NCI-H1105 treated with DMSO at 0.1 percent for 48 hours (cell line): ENCODE measurements around the gene VENTX.

Experiments used
- DNase-seq: peaks from one replicate; lab custom pipeline; 2025; lab: John Stamatoyannopoulos, UW

The VENTX gene

GRCh38 chr10:133237588-133238465 is at the start of gene VENTX:
Gene VENTX, plus strand, starts transcription at chr10:133237855. Its CDS starts 60 bp downstream, at chr10:133237915.
- DNase-seq = peak; percentile 39

- no peak for DNase-seq
Observed at GRCh38 chr10:133187906-133188681, 49.6 kb upstream of the VENTX start.

DNA sequence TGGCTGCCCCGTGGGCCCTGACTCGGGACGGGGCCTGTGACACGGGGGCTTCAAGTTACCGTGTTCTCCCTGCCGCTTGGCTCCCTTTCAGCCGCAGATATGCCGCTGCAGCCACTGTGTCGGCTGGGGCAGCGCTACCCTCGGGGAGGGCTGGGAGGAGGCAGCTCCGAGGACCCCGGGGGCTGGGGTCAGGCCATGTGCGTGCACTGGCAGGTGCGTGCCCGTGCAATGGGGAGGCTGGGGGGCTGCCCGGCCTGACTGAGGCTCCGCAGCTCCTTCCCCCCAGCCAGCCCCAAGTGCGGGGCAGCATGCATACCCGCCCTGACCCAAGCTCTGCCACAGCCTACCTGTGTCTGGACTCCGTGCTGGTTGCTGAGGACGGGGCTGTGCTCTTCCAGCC is 48.4 kb upstream of the VENTX start:
- no peak for DNase-seq

DNA sequence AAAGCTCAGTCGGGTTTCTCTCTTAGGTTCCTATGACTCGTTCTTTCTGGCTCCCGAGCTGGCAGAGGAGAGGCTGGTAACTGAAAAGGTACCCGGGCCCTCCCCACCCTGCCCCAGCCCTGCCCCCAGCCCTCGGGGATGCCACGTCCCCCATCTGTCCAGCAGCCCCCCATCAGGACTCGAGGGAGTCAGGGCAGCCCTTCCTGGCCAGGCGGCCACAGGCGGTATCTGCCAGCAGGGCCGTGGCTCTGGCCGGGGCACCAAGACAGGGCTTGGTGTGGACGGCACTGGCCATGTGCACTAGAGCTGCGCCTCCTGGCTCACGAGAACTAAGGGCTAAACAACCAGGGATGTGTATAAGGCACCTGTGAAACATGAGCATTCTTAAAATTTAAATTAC is 47.9 kb upstream of the VENTX start:
- DNase-seq = no peak

- DNase-seq = no peak
Observed at GRCh38 chr10:133190225-133190624, 47.4 kb upstream of the VENTX start.

DNA sequence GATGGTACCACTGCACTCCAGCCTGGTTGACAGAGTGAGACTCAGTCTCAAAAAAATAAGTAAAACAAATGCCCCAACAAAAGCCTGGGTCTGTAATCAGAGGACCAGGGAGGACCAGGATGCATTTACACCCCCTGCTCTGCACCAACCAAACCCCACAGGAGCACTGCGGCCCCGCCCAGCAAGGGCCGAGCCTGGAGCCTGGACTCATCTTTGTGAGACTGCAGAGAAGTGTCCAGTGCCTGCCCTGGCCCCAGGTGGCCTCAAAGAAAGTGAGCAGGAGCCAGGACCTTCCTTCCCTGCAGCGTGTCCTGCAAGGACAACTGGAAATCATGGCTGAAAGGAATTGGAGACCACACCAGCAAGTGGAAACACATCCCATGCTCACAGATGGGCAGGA is 46.0 kb upstream of the VENTX start:
- DNase-seq = no peak

DNA sequence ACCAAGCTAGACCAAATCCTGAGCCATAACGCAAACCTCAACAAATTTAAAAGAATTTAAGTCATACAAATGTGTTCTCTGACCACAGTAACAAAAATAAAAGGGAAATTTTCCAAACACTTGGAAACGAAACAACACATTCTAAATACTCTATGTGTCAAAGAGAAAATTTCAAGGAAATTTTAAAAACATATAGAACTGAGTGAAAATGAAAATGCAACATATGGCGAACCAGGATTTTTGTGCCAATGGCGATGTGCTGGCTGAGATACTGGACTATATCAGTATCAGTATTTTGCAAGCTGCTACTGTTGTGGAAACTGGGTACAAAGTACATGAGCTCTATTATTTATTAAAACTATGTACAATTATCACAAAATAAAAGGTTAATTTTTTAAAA is 43.5 kb upstream of the VENTX start:
- no peak for DNase-seq

- no peak for DNase-seq
Observed at GRCh38 chr10:133195096-133195495, 42.6 kb upstream of the VENTX start.

DNA sequence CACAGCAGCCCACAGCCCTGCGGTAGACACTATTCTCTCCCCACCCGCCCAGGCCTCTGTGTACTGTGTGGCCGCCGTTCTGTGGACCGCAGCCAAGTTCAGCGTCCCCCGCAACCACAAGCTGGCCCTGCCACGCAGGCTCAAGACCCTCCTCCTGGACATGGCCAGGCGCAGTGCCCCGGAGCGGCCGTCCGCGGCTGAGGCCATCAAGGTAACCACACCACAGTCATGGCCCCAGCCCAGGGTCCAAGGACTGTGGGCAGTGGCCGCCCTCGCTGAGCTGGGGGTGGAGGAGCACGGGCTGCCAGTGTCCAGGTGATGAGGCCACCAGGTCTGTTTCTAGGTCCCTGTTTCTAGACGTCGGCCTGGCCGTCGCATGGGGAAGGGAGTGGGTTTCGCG is 42.0 kb upstream of the VENTX start:
- no peak for DNase-seq

DNA sequence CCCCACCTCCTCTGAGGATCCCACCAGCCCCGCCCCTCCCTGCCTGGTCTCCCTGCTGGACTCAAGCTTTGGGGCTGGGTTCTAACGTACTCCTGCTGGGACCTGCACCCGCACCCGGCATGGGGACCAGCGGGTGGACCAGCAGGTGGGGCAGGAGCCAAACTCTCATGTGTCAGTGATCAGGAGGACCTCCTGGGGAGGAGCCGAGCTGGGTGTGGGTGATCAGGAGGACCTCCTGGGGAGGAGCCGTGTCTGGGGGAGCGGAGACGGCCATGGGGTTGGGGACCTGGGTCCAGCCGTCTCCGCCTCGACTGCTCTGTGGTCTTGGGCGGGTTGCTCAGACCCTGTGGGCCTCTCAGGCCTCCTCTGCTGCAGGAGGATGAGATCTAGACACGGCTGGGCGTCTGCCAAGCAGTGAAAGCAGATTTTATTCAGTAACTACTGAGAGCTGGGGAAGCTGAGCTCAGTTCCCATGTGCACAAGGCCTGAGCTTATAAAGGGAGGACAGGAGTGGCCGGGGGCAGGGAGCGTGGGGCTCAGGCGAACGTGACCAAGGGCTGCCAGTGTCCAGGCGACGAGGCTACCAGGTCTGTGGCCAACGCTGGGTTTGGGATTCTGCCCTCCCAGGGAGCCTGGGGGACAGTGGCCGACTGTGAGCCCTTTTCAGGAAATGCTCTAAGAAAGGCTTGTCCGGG is 41.3 kb upstream of the VENTX start:
- no peak for DNase-seq

GRCh38 chr10:133196936-133197758 is 40.5 kb upstream of the VENTX start:
- no peak for DNase-seq

GRCh38 chr10:133197786-133198185 is 39.9 kb upstream of the VENTX start:
- no peak for DNase-seq

DNA sequence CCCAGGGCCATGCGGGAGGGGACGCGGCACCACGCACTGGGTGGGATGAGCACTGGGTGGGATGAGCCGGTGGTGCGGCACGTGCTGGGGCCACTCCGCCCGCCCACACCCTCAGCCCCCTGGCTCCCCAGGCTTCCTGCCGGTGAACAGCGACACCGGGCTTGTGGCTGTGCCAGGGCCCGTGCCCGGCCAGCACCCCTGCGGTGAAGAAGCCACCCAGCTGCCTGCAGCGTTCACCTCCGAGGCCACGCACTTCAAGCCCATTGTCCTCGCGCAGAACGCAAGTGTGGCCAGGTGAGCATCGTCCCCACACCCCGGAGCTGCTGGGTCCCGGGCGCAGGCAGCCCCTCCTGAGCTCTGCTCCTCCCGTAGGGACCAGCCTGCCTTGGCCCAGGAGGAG is 39.4 kb upstream of the VENTX start:
- no peak for DNase-seq

GRCh38 chr10:133198621-133199487 is 38.8 kb upstream of the VENTX start:
- no peak for DNase-seq

DNA sequence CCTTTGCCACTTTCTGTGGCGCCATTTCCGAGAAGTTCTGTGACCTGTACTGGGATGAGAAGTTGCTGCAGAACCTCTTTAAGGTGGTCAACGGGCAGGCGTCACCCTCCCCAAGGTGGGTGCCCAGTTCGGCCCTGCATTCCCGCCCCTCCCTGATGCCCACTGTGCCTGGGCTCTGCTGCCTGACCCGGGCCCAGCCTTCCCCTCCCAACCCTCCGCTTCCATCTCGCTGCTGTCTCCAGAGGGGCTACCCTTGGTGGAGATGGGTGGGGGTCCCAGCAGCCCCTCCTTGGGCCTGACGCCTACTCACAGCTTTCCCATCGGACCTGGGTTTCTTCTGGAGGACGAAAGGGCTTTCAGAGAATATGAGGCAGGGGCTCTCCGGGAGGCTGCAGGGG is 38.2 kb upstream of the VENTX start:
- no peak for DNase-seq

DNA sequence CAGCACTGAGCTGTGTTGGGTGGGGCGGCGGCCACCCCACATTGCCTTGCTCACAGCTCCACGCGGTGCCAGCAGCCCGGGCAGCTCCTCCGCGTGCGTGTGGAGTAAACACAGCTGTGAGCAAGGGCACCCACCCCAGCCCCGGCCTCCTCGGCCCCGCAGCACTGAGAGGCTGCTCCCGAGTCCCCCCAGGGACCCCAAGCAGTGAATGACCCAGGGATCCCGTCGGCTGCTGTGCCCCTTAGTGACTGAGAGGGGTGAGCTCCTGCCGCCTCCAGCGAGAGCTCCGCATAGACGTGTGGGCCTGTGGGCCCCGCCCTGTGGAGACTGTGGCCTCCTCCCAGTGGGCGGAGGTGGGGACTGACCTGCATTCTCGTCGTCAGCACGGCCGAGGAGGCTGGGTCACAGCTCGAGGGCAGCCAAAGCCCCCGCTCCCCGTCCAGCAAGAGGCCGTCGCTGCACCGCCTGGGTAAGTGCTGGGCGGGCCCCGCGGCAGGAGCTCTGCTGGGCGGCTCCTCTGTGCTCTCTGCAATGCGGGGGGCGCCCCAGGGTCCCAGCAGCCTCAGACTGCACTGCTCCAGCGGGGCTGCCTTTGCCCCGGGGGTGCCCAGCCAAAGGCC is 37.6 kb upstream of the VENTX start:
- no peak for DNase-seq

DNA sequence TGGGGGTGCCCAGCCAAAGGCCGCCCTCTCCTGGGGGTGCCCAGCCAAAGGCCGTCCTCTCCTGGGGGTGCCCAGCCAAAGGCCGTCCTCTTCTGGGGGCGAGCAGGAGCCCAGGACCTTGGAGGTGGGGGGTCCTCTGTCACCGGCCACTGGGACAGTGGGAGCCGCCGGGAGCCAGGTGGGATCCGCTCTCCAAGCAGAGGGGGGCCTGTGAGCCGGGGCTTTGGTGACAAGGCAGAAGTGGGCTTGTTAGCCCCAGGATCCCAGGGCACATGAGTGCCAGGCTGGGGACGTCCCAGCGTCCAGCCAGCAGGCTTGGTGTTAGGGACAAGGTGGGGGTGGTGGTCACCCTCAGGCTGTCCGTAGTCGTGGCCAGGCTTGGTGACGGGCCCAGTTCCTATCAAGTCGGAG is 37.0 kb upstream of the VENTX start:
- no peak for DNase-seq

DNA sequence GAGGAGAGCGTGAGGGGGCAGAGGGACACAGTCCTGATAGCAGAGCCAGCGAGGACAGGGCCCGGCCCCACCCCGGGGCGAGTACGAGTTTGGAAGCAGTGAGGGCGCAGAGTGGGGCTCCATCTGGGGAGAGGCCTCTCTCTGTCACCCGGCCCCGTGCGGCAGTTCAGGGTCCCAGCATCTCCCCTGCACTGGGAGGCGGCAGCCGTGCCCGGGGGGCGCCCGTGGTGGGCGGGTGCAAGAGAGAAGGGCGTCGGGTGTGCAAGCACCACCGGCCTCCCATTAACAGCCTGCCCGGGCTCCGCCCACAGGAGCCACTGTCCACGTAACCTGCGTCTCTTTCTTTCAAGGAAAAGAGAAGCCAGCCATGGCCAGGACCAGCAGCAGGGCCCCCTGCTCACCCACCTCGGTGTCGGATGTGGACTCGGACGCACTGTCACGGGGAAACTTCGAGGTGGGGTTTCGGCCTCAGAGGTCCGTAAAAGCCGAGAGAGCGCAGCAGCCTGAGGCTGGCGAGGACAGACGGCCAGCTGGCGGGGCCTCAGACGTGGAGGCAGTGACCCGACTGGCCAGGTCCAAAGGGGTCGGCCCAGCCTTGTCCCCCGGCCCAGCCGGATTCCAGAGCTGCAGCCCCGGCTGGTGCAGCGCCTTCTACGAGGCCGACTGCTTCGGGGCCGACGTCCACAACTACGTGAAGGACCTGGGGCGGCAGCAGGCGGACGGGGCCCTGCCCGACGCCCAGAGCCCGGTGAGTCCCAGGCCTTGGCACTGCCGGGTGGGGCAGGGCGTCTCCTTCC is 36.3 kb upstream of the VENTX start:
- no peak for DNase-seq

DNA sequence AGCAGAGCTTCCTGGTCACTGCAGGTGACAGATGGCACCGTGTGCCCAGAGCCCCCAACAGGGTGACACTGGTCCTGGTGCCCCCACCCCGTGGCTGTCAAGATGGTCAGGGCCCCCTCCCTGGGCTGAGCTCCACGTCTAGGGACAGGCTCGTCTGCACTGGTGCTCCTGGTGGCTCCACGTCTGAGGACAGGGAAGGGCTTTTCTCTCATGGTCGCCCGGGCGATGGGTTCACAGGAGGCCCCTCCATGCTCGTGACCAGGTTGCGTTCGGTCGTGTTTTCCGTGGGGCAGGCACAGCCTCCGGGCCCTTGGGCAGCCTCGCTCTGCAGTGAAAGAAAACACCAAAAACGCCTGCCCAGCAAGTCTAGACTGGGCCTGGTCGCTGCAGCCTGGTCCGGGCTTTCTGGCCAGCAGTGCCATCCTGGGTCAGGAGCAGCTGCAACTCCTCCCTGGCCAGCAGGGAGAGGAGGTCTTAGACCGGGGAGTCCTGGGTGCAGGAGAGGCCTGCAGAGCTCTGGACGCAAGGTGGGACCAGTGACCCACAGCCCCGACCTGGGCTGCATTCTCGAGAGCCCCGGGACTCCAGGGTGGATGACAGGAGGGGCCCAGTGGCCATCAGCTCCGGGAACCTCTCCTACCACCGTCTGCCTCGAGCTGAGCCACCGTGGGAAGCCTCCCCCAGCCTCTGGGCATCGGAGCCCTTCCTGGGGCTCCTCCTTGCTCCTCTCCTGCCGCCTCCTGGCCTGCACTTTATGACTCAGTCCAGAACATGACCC is 35.5 kb upstream of the VENTX start:
- DNase-seq = no peak
